Psoas muscle (tissue), 8 donors: ENCODE results near the gene DVL3. TPM values are rescaled to one million over a fixed set of nuclear protein-coding genes. Genes with fewer than 3 reads are reported as not detected.

Source experiments
- ATAC-seq, 4 donors: fragments of 200-7000 bp; cut with Tn5 transposase; one replicate each; pipeline ENCODE4 v1.9.1; 2020; ENCODE audit warnings: moderate library complexity in 3 of 4, mild to moderate bottlenecking in 2 of 4
- DNase-seq, 2 donors: peaks; one replicate each; pipeline ENCODE4 v3.0.0-alpha.2; 2020
- H3K27ac ChIP-seq: fragments of 200-600 bp; one replicate; pipeline ENCODE4 v1.8.0; 2022
- H3K27me3 ChIP-seq, 3 donors: fragments of 200-600 bp in 1 of 3; one replicate each; pipeline versions ENCODE4 v1.6.1 to v1.8.0; 2013 to 2022; ENCODE audit warnings: low read length in 2 of 3, mild to moderate bottlenecking in 2 of 3, moderate library complexity in 1 of 3; ENCODE audit not compliant: insufficient read depth in 3 of 3
- H3K36me3 ChIP-seq, 2 donors: fragments of 200-600 bp in 1 of 2; one replicate each; pipeline versions ENCODE4 v1.6.1 to v1.8.0; 2013 to 2022; ENCODE audit warnings: low read depth in 1 of 2, mild to moderate bottlenecking in 1 of 2, moderate library complexity in 1 of 2; ENCODE audit not compliant: insufficient read depth in 1 of 2
- H3K4me1 ChIP-seq: fragments of 200-600 bp; one replicate; pipeline ENCODE4 v1.8.0; 2022
- H3K4me3 ChIP-seq: fragments of 200-600 bp; one replicate; pipeline ENCODE4 v1.8.0; 2022; ENCODE audit warnings: mild to moderate bottlenecking
- H3K9me3 ChIP-seq: fragments of 200-600 bp; one replicate; pipeline ENCODE4 v1.8.0; 2022
- CTCF ChIP-seq: fragments of 200-600 bp; IDR thresholded peaks from one replicate; pipeline ENCODE4 v1.8.0; 2022; ENCODE audit warnings: antibody characterized with exemption
- WGBS, 3 donors: extraction: QIAGEN DNeasy Blood & Tissue Kit; methylation state at CpG; one replicate each; pipeline versions ENCODE4 v1.1.6 to v1.1.7; 2013; 5-methylcytosine and 5-hydroxymethylcytosine counted together
- intact Hi-C, 2 donors: fragments of 100-400 bp; cut with DNase I; formaldehyde crosslinking; loops; one replicate each; pipeline versions ENCODE4 v1.11.0 to v1.14.2; 2022
- polyA plus RNA-seq, 3 donors: library from polyadenylated mRNA; stranded (reverse); fragments of 200-250 nt; gene quantifications; one replicate each; pipeline ENCODE4 v1.2.3, GENCODE V29; 2013
- total RNA-seq, 4 donors: library from RNA; stranded (reverse); fragmentation: NEBNext Ultra II Directional in 2 of 4; extraction: Animal tissue kit (Norgen Biotek cat#: 25700) in 2 of 4; gene quantifications; one replicate each; pipeline versions ENCODE4 v1.2.1 to v1.2.4, GENCODE V29; 2021 to 2023
- donor health status: healthy with polysubstance abuse.
- donor health status: DM: no; HTN: no; CAD: no; lungs with moderate emphysema.
- donor health status: Bipolar disorder and iron deficiency.
- donor health status: healthy.
- donor health status: DM: yes; HTN: yes; CAD: no.
- donor health status: DM: no; HTN: no; CAD: no.
- donor health status: DM: no; HTN: no; CAD: no.
- donor health status: DM: yes; HTN: yes; CAD: no.

DVL3 gene
- total and polyA plus RNA-seq, 7 donors = 32.3 to 57.6 (median 47.0) TPM

- 85 to 92% (median 86%) methylated on average over 13 of the region's 13 CpGs for WGBS, 3 donors
These were observed 23.5 kb downstream of the DVL3 start for GRCh38 chr3:184178521-184179138.

GRCh38 chr3:184180165-184180564 is 25.0 kb downstream of the DVL3 start:
- Histone ChIP-seq H3K4me1 (peaks cover 30% of the 10 kb centered on the region), H3K4me3 (no peak overlapping the region), H3K9me3 (no peaks in the 10 kb centered on the region), H3K27me3 (no peaks in the 10 kb centered on the region), H3K36me3 (peaks cover 26 to 79% of the 10 kb centered on the region in 2 donors), H3K27ac (no peak overlapping the region)
- 83 to 94% (median 92%) methylated on average over 6 of the region's 6 CpGs for WGBS, 3 donors
- intact Hi-C loops = loop anchor here in 1 of 2 donors (5.0 kb wide), 1 partner anchor 38 kb away; no protein-coding TSS in a partner anchor
- DNase-seq = no peak
- TF ChIP-seq CTCF = no peak
- ATAC-seq = no peak

More at GRCh38 chr3:184178521-184179138, 23.5 kb downstream of the DVL3 start:
- H3K4me3 ChIP-seq = no peak overlapping the region
- no peak overlapping the region for H3K27ac ChIP-seq
- peaks cover 24 to 67% of the 10 kb centered on the region in 2 donors for H3K36me3 ChIP-seq
- H3K4me1 ChIP-seq = peaks cover 32% of the 10 kb centered on the region
- TF ChIP-seq CTCF = no peak
- no peaks in the 10 kb centered on the region for H3K9me3 ChIP-seq
- H3K27me3 ChIP-seq = no peaks in the 10 kb centered on the region
- no peak for ATAC-seq
- peak in 1 of 2 donors; percentile 33 for DNase-seq
- intact Hi-C loops = loop anchor here (5.0 to 10.0 kb wide), 3 partner anchors 41 to 164 kb away; partner anchors contain the start of genes ABCC5 (in 1 of the 2) and EIF2B5 (in 1 of the 2)

DNA sequence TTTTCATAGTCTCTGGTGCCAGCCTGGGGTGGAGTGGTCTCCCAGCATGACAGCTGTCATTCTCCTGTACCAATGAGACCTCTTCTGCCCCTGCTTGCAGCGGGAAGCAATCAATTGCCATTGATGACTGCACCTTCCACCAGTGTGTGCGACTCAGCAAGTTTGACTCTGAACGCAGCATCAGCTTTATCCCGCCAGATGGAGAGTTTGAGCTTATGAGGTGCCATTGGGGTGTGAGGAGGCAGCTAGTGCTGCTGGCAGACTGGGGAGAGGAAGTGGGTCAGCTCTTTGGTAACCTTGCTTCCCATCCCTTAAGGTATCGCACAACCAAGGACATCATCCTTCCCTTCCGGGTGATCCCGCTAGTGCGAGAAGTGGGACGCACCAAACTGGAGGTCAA is 26.4 kb downstream of the DVL3 start:
- WGBS, 3 donors = 95 to 97% (median 95%) methylated on average over 9 of the region's 9 CpGs
- ATAC-seq (no peak), DNase-seq (no peak)
- no peak for TF ChIP-seq CTCF
- no peak overlapping the region for H3K4me3 ChIP-seq
- no peak overlapping the region for H3K27ac ChIP-seq
- peaks cover 20% of the 10 kb centered on the region for H3K4me1 ChIP-seq
- H3K36me3 ChIP-seq = peaks cover 26 to 79% of the 10 kb centered on the region in 2 donors
- intact Hi-C loops = loop anchor here in 1 of 2 donors (5.0 kb wide), 1 partner anchor 39 kb away; no protein-coding TSS in a partner anchor
- no peaks in the 10 kb centered on the region for H3K27me3 ChIP-seq
- no peaks in the 10 kb centered on the region for H3K9me3 ChIP-seq

- Histone ChIP-seq H3K36me3 (peaks cover 19 to 79% of the 10 kb centered on the region in 2 donors), H3K4me3 (no peak overlapping the region), H3K4me1 (peaks cover 26% of the 10 kb centered on the region), H3K27me3 (no peaks in the 10 kb centered on the region), H3K27ac (no peak overlapping the region), H3K9me3 (no peaks in the 10 kb centered on the region)
- intact Hi-C loops = loop anchor here in 1 of 2 donors (5.0 kb wide), 1 partner anchor 41 kb away; no protein-coding TSS in a partner anchor
- ATAC-seq = no peak
- no peak for DNase-seq
- TF ChIP-seq CTCF = no peak
- WGBS, 3 donors = 65 to 69% (median 68%) methylated on average over 5 of the region's 5 CpGs
These were observed 28.5 kb downstream of the DVL3 start for GRCh38 chr3:184183679-184184078.
